LNCaP clone FGC (cell line): ENCODE measurements around the gene BAIAP3.
A peak's percentile ranks its signal among the peaks of the same experiment; 100 is the strongest.
"Not testable (repeated sequence)": the region's sequence is repeated elsewhere in the genome, so short reads cannot be mapped to it uniquely, and the experiment has no call there.

ENCODE experiments used
- DNase-seq: peaks from one replicate; pipeline ENCODE4 v3.0.0-alpha.2; 2011; ENCODE audit warnings: low read depth
- H3K4me3 ChIP-seq: 2 replicates; pipeline ENCODE4 v1.5.1; 2011; ENCODE audit warnings: mild to moderate bottlenecking, low read depth, low read length, control low read depth
- TF ChIP-seq, protein P1 (sequence below): IDR thresholded peaks from 2 replicates; pipeline ENCODE4 v1.5.1; 2012; ENCODE audit warnings: mild to moderate bottlenecking; ENCODE audit not compliant: control insufficient read depth, insufficient read depth; ENCODE audit errors: extremely low read depth

BAIAP3 gene

DNA sequence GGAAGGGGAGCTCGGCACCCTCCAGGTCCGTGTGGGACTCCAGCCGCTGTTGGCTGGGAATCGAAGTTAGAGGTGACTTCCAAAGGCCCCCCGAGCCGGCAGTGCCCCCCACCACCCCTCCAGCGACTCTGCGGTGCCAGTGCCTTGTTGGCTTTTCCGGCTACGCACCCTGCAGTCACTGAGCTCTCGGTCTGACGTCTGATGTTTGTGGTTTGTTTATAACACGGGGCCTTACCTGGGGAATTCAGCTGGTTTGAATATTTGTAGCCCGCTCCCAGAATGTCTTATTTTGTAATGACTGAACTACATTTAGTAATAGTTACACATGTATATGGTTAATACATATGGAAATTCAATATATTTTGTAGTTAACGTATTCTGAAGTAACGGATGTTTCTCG, 7.1 kb upstream of the BAIAP3 start:
- DNase-seq, result no peak
- TF ChIP-seq, protein P1, sequence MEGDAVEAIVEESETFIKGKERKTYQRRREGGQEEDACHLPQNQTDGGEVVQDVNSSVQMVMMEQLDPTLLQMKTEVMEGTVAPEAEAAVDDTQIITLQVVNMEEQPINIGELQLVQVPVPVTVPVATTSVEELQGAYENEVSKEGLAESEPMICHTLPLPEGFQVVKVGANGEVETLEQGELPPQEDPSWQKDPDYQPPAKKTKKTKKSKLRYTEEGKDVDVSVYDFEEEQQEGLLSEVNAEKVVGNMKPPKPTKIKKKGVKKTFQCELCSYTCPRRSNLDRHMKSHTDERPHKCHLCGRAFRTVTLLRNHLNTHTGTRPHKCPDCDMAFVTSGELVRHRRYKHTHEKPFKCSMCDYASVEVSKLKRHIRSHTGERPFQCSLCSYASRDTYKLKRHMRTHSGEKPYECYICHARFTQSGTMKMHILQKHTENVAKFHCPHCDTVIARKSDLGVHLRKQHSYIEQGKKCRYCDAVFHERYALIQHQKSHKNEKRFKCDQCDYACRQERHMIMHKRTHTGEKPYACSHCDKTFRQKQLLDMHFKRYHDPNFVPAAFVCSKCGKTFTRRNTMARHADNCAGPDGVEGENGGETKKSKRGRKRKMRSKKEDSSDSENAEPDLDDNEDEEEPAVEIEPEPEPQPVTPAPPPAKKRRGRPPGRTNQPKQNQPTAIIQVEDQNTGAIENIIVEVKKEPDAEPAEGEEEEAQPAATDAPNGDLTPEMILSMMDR, result no peak
- H3K4me3 ChIP-seq, result no peak overlapping the region

DNA sequence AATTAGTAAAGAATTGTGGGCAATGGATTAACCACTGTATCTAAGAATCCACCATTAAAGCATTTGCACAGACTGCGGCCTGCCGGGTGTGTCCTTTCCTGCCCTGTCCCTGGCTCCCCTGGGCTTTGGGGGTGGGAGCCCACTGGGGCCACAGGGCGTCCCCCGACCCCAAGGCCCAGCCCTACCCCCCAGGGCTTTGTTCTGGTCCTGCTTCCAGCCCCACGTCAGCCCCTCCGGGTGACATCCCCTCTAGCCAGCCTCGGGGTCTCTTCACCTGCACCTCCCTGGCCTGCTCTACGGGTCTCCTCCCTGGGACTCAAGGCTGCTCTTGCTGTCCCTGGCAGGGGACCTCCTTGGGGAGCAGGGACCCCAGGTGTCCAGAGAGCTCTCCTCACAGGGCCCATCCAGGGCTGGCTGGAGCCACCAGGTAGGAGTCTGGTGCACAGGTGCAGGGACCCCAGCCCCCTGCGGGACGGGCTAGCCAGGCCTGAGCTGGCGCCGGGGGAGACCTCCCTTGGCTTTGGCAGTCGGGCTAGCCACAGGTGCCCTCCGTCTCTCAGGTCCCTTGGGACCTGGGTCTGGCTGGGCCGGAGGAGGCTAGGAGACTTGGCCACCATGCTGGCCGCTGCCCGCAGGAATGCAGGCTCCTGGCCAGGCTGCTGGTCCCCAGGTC, 6.4 kb upstream of the BAIAP3 start:
- TF ChIP-seq, protein P1, result no peak
- H3K4me3 ChIP-seq, result no peak overlapping the region
- DNase-seq, result no peak

DNA sequence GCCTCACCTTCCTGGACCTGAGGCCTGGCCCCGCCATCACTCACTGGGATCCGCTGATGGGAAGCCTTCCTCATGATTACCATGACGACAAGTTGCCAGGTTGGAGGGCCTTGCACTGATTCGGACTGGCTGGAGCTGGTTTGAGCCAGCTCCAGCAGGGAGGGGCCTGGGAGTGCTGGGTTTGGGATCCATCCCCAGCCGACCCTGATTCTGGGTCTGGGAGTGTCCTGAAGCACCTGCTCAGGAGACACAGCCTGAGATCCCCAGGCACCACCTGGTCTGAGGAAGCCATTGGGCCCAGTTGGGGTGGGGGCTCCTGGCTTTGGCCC, 5.9 kb upstream of the BAIAP3 start:
- TF ChIP-seq, protein P1, result no peak

DNA sequence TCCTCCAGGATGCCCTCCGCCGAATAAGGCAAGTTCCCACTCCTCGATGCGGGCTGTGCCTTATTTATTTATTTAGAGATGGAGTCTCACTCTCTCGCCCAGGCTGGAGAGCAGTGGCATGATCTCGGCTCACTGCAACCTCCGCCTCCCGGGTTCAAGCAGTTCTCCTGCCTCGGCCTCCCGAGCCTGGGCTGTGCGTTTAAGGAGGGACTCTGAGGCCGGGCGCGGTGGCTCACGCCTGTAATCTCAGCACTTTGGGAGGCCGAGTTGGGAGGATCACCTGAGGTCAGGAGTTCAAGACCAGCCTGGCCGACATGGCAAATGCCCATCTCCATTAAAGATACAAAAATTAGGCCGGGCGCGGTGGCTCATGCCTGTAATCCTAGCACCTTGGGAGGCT, 5.3 kb upstream of the BAIAP3 start:
- H3K4me3 ChIP-seq, result not testable (repeated sequence)

More for the DNA sequence above, 5.9 kb upstream of the BAIAP3 start:
- H3K4me3 ChIP-seq, result no peak overlapping the region
- no peak for DNase-seq

DNA sequence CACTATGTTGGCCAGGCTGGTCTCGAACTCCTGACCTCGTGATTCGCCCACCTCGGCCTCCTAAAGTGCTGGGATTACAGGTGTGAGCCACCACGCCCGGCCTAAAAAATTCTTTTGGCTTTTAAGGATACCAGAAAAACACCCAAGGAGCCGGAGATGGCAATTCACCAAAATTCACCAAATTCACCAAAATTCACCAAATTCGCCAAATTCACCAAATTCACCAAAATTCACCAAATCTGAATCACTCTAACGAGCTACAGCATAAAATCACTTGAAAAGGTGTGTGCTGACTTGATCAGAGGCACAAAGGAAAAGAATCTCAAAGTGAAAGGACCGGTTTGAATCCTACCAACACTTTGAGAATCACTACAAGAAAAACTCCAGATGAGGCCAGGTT, 4.5 kb upstream of the BAIAP3 start:
- DNase-seq, H3K4me3 ChIP-seq: not testable (repeated sequence)

More for the DNA sequence above, 5.3 kb upstream of the BAIAP3 start:
- DNase-seq, result not testable (repeated sequence)

DNA sequence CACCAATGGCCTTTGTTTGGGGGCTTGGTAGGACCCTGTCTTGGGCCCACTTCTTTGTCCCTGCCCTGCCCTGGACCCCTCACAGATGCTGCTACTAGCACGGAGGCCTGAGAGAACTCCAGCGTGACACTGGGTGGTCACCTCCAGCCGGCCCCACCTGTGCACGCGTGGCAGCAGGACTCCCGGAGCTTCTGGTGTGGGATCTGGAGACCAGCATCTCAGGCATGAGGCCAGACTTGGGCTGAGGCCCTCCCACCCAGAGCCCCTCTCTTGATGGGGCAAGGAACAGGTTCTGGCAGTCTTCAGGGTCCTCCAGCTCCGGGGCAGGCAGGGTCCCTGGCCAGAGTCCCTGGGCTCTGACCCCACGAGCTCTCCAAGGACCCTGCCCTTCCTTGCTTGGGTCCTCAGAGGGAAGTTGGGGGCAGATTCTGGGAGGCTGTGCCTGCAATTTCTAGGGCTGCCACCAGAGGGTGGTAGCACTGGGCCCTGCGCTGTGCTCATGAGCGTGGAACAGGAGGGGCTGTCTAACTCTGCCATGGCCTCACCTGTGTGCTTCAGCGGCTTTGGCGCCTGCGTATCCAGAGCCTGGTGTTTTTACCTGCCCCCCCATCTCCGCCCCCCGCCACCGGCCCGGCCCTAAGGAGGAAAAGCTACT, 3.1 kb upstream of the BAIAP3 start:
- no peak for DNase-seq
- TF ChIP-seq, protein P1, result peak; percentile 44

DNA sequence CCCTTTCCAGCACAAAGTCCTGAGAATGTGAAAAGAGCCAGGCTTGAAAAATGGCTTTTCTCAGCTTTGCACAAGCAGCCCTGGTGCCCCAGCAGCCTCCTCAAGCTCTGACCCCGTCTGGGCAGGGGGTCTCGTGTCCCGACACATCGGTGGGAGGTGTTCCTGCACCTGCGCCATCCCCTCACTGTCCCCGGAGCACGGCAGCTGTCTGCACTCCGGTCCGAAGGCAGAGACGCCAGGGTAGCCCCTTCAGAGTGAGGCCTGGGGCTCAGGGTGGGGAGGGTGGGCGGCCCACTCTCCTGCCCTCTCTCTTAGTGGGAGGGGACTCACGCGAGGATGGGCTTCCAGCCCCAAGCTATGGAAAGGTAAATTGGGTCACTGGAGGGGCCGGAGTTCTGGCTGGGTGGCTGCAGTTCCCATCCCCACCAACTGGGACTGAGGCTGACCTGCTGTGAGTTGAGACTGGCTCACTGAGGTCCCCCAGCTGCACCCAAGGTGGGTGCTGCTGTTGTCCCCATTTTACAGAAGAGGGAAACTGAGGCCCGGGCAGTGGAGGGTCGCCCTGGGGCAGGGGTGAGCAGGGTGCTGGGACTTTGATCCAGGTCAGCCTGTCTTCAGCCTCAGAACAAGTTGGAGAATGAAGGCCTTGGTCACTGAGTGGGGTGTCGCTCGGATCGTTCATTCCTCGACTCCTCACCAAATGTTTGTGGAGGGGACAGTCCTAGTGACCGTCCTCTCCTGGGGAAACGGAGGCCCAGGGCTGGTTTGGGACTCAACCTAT, 2.3 kb upstream of the BAIAP3 start:
- peak overlapping the region; percentile 42 for H3K4me3 ChIP-seq
- TF ChIP-seq, protein P1, result no peak
- DNase-seq, result no peak

More for the DNA sequence above, 3.1 kb upstream of the BAIAP3 start:
- H3K4me3 ChIP-seq, result no peak overlapping the region
